Measurements from ENCODE around the gene SETDB2. TPM values are rescaled to one million over a fixed set of nuclear protein-coding genes. Genes with fewer than 3 reads are reported as not detected.

Gene SETDB2
- total and polyA plus RNA-seq, 10 of the 15 experiments (the other 5 are each of a cell fraction or from before 2014, with no cell fraction given), result 1.2 to 10.0 (median 7.4) TPM

GRCh38 chr13:49464621-49465325 lies 20.7 kb downstream of the SETDB2 start (continued):
- TF ChIP-seq ZBTB4 (CRISPR knock-in tag; IDR thresholded peaks at IDR 0.05) (no peak), CREM (IDR thresholded peaks at IDR 0.05; ENCODE audit: low read depth) (no peak)

GRCh38 chr13:49466292-49466838 lies 22.3 kb downstream of the SETDB2 start:
- Histone ChIP-seq H3K9me3 (replicated peaks; ENCODE audit: control insufficient read depth, insufficient read depth, low read length) (peaks cover 7% of the 10 kb centered on the region; the same call in 2 of the 3 replicates), H3K9ac (ENCODE audit: control insufficient read depth, insufficient read depth, low read length) (no peak overlapping the region), H3K79me2 (ENCODE audit: control insufficient read depth, insufficient read depth, low read length) (no peaks in the 10 kb centered on the region), H2AFZ (ENCODE audit: control insufficient read depth, low read depth, low read length) (no peak overlapping the region), H3K36me3 (ENCODE audit: control insufficient read depth in 2 of 2, insufficient read depth in 2 of 2, low read length in 1 of 2) (peaks cover 0 to 15% of the 10 kb centered on the region in 2 experiments; a peak in 3 of 4 replicates), H3K27ac (ENCODE audit: control insufficient read depth, insufficient read depth) (no peak overlapping the region), H3K4me3 (no peak overlapping the region), H3K4me2 (ENCODE audit: control insufficient read depth, insufficient read depth) (no peak overlapping the region), H4K20me1 (ENCODE audit: control insufficient read depth, insufficient read depth) (no peaks in the 10 kb centered on the region), H3K27me3 (replicated peaks in 1 of 2; ENCODE audit: control insufficient read depth in 2 of 2, insufficient read depth in 2 of 2, low read length in 1 of 2) (no peaks in the 10 kb centered on the region), H3K4me1 (ENCODE audit: control insufficient read depth, insufficient read depth, low read length) (no peaks in the 10 kb centered on the region)
- RAD21 ChIA-PET (ENCODE audit: unreplicated experiment), result no interaction called here
- BruUV-seq (replicated peaks), result no TSS peak
- FAIRE-seq (no peak), ATAC-seq (no peak), DNase-seq (ENCODE audit: low read depth, low spot score) (no peak)
- in situ Hi-C loops (cut with MboI), result no loop called here
- SMC1A ChIA-PET (ENCODE audit: uncharacterized antibody, unreplicated experiment), result interaction anchor here (3.2 kb wide), 1 partner anchor 29 kb away, joined by 11 read pairs; no protein-coding TSS in a partner anchor
- WGBS (ENCODE audit: insufficient coverage, insufficient replicate concordance, low lambda C conversion rate, missing lambda C conversion rate), result 97% methylated on average over 4 of the region's 5 CpGs
- CTCF ChIA-PET, result interaction anchor here (1.6 kb wide), 1 partner anchor 22 kb away, joined by 6 read pairs; no protein-coding TSS in a partner anchor
- intact Hi-C loops (cut with micrococcal nuclease; ENCODE audit: unreplicated experiment), result no loop called here
- POLR2A ChIA-PET, result interaction anchor here (0.5 kb wide), 1 partner anchor 26 kb away, joined by 3 read pairs; no protein-coding TSS in a partner anchor
- peak; percentile 21; the same call in 1 of the 2 replicates for TF ChIP-seq ZNF384 (IDR thresholded peaks at IDR 0.05; ENCODE audit: borderline replicate concordance, low read depth, low read length)
- no peak for TF ChIP-seq TCF7 (IDR thresholded peaks at IDR 0.05; ENCODE audit: borderline replicate concordance)

Measured in GM12878 (cell line).